IMR-90 (cell line): ENCODE data around the gene BMP7. TPM values are rescaled to one million over a fixed set of nuclear protein-coding genes. Genes with fewer than 3 reads are reported as not detected.

Experiments
- ATAC-seq: fragments of 200-7000 bp; cut with Tn5 transposase; 2 replicates; pipeline ENCODE4 v1.9.1; 2020; ENCODE audit warnings: low read depth, mild to moderate bottlenecking, moderate library complexity
- BruUV-seq: library from RNA; stranded (reverse); fragments of 400-500 nt; replicated peaks from 2 replicates; lab custom pipeline; 2021; lab: Mats Ljungman, UMichigan
- CTCF ChIA-PET: fragments of 300-600 bp; formaldehyde crosslinking; extraction: SDS; loops from one replicate; lab custom pipeline; 2021; ENCODE audit warnings: antibody characterized with exemption; lab: Yijun Ruan, JAX
- POLR2A ChIA-PET: fragments of 300-600 bp; sonication (Branson Sonifier 250); formaldehyde crosslinking; loops from one replicate; lab custom pipeline; 2022; ENCODE audit warnings: antibody characterized with exemption; ENCODE audit not compliant: unreplicated experiment; lab: Charles Lee
- DNase-seq: peaks from one replicate; pipeline ENCODE4 v3.0.0; 2013
- H2AFZ ChIP-seq: replicated peaks from 2 replicates; pipeline ENCODE3; 2013; ENCODE audit warnings: low read length, mild to moderate bottlenecking; ENCODE audit not compliant: poor library complexity
- H2AK5ac ChIP-seq: 2 replicates; pipeline ENCODE4 v1.6.1; 2013; ENCODE audit warnings: low read depth, low read length, inconsistent platforms
- H2AK9ac ChIP-seq: replicated peaks from 2 replicates; pipeline ENCODE3; 2013; ENCODE audit warnings: mild to moderate bottlenecking, low read depth, low read length, moderate library complexity; ENCODE audit not compliant: poor library complexity
- H2BK120ac ChIP-seq: 2 replicates; pipeline ENCODE4 v1.6.1; 2013; ENCODE audit warnings: low read depth, low read length, inconsistent platforms
- H2BK15ac ChIP-seq: 3 replicates; pipeline ENCODE4 v1.6.1; 2013; ENCODE audit warnings: low read depth, low read length, inconsistent platforms
- H2BK20ac ChIP-seq: 2 replicates; pipeline ENCODE4 v1.6.1; 2013; ENCODE audit warnings: low read depth, mild to moderate bottlenecking, inconsistent platforms, low read length, moderate library complexity
- H2BK5ac ChIP-seq: 2 replicates; pipeline ENCODE4 v1.6.1; 2013; ENCODE audit warnings: mild to moderate bottlenecking, low read depth, low read length, inconsistent platforms; ENCODE audit not compliant: poor library complexity, severe bottlenecking
- H3K14ac ChIP-seq: replicated peaks from 2 replicates; pipeline ENCODE4 v1.6.1; 2013; ENCODE audit warnings: low read depth, low read length, inconsistent platforms
- H3K18ac ChIP-seq: 2 replicates; pipeline ENCODE4 v1.6.1; 2013; ENCODE audit warnings: low read depth, low read length, control low read depth
- H3K23ac ChIP-seq: 2 replicates; pipeline ENCODE4 v1.6.1; 2013; ENCODE audit warnings: low read depth, low read length, inconsistent platforms
- H3K27ac ChIP-seq: 2 replicates; pipeline ENCODE4 v1.5.1; 2013; ENCODE audit warnings: mild to moderate bottlenecking, control low read depth, low read length; ENCODE audit not compliant: insufficient read depth
- H3K27me3 ChIP-seq: 2 replicates; pipeline ENCODE4 v1.6.1; 2013; ENCODE audit warnings: low read length; ENCODE audit not compliant: control insufficient read depth, insufficient read depth
- H3K36me3 ChIP-seq: 2 replicates; pipeline ENCODE4 v1.6.1; 2013; ENCODE audit warnings: low read length, mixed read lengths; ENCODE audit not compliant: control insufficient read depth, insufficient read depth
- H3K4ac ChIP-seq: 2 replicates; pipeline ENCODE4 v1.6.1; 2013; ENCODE audit warnings: low read depth, low read length, inconsistent platforms
- H3K4me1 ChIP-seq: 2 replicates; pipeline ENCODE4 v1.6.1; 2013; ENCODE audit warnings: low read length, mixed read lengths; ENCODE audit not compliant: control insufficient read depth, insufficient read depth
- H3K4me2 ChIP-seq: 2 replicates; pipeline ENCODE4 v1.6.1; 2013; ENCODE audit warnings: low read depth, mild to moderate bottlenecking, control low read depth, low read length, moderate library complexity
- H3K4me3 ChIP-seq: 2 replicates; pipeline ENCODE4 v1.5.1; 2013; ENCODE audit warnings: low read depth, mild to moderate bottlenecking, control low read depth, low read length, moderate library complexity; ENCODE audit not compliant: insufficient read depth
- H3K56ac ChIP-seq: 2 replicates; pipeline ENCODE4 v1.6.1; 2013; ENCODE audit warnings: low read length, inconsistent platforms; ENCODE audit not compliant: insufficient read depth; ENCODE audit errors: extremely low read depth
- H3K79me1 ChIP-seq, 2 experiments: 2 replicates each; pipeline ENCODE4 v1.6.1; 2013; ENCODE audit warnings: low read length in 2 of 2, inconsistent platforms in 1 of 2, low read depth in 1 of 2
- H3K9ac ChIP-seq: 2 replicates; pipeline ENCODE4 v1.6.1; 2013; ENCODE audit warnings: low read depth, low read length, control low read depth
- H3K9me1 ChIP-seq: 2 replicates; pipeline ENCODE4 v1.6.1; 2013; ENCODE audit warnings: low read length, inconsistent platforms; ENCODE audit not compliant: insufficient read depth
- H3K9me3 ChIP-seq: 2 replicates; pipeline ENCODE4 v1.6.1; 2013; ENCODE audit warnings: low read length; ENCODE audit not compliant: control insufficient read depth, insufficient read depth
- H4K20me1 ChIP-seq: 2 replicates; pipeline ENCODE4 v1.6.1; 2013; ENCODE audit warnings: low read length, inconsistent platforms; ENCODE audit not compliant: insufficient read depth
- H4K5ac ChIP-seq: 2 replicates; pipeline ENCODE4 v1.6.1; 2013; ENCODE audit warnings: mild to moderate bottlenecking, low read depth, low read length, control low read depth
- H4K8ac ChIP-seq, 2 experiments: 2 replicates each; pipeline ENCODE4 v1.6.1; 2013; ENCODE audit warnings: low read depth in 2 of 2, low read length in 2 of 2, control low read depth in 1 of 2, inconsistent platforms in 1 of 2
- H4K91ac ChIP-seq: 2 replicates; pipeline ENCODE4 v1.6.1; 2013; ENCODE audit warnings: low read depth, low read length, inconsistent platforms; ENCODE audit not compliant: insufficient read depth
- BHLHE40 ChIP-seq: fragments of 150-350 bp; IDR thresholded peaks from 2 replicates; pipeline ENCODE4 v1.6.1; 2016; ENCODE audit warnings: mild to moderate bottlenecking, low read depth, low read length
- CEBPB ChIP-seq: IDR thresholded peaks from 2 replicates; pipeline ENCODE4 v1.6.1; 2012; ENCODE audit warnings: low read depth, low read length, improper control_type of control experiment
- CHD1 ChIP-seq: IDR thresholded peaks from 2 replicates; pipeline ENCODE4 v1.6.1; 2012; ENCODE audit warnings: low read depth, low read length, improper control_type of control experiment
- CTCF ChIP-seq: conservative IDR thresholded peaks from 2 replicates; pipeline ENCODE4 v1.5.1; 2012; ENCODE audit warnings: mild to moderate bottlenecking, low read depth, low read length, improper control_type of control experiment
- ELK1 ChIP-seq: fragments of 150-350 bp; IDR thresholded peaks from 2 replicates; pipeline ENCODE4 v1.6.1; 2016; ENCODE audit warnings: low read depth, mild to moderate bottlenecking, low read length, moderate library complexity, borderline replicate concordance
- FOS ChIP-seq: fragments of 150-350 bp; IDR thresholded peaks from 2 replicates; pipeline ENCODE4 v1.6.1; 2016; ENCODE audit warnings: low read depth, low read length
- MAFK ChIP-seq: IDR thresholded peaks from 2 replicates; pipeline ENCODE4 v1.6.1; 2012; ENCODE audit warnings: low read depth, low read length, improper control_type of control experiment
- MXI1 ChIP-seq: IDR thresholded peaks from 2 replicates; pipeline ENCODE4 v1.6.1; 2012; ENCODE audit warnings: low read depth, mild to moderate bottlenecking, low read length, moderate library complexity, borderline replicate concordance
- NFE2L2 ChIP-seq: fragments of 150-350 bp; IDR thresholded peaks from 2 replicates; pipeline ENCODE4 v1.6.1; 2016; ENCODE audit warnings: low read depth, mild to moderate bottlenecking, low read length
- RAD21 ChIP-seq: IDR thresholded peaks from 2 replicates; pipeline ENCODE4 v1.6.1; 2012; ENCODE audit warnings: low read length, improper control_type of control experiment
- RCOR1 ChIP-seq: IDR thresholded peaks from 2 replicates; pipeline ENCODE4 v1.6.1; 2012; ENCODE audit warnings: mild to moderate bottlenecking, low read length, improper control_type of control experiment; ENCODE audit not compliant: insufficient replicate concordance
- SMC3 ChIP-seq: fragments of 150-350 bp; IDR thresholded peaks from 2 replicates; pipeline ENCODE4 v1.6.1; 2016; ENCODE audit warnings: low read depth, mild to moderate bottlenecking, antibody characterized with exemption, low read length, moderate library complexity
- USF2 ChIP-seq: fragments of 150-350 bp; IDR thresholded peaks from 2 replicates; pipeline ENCODE4 v1.6.1; 2017; ENCODE audit warnings: mild to moderate bottlenecking, antibody characterized with exemption, low read length, low read depth
- WGBS, 2 experiments: methylation state at CpG; one replicate each; pipeline versions ENCODE4 v1.1.5 to v1.1.7; 2013; ENCODE audit warnings: missing lambda C conversion rate in 2 of 2; ENCODE audit not compliant: insufficient read length in 1 of 2; ENCODE audit errors: extremely low coverage in 2 of 2; 5-methylcytosine and 5-hydroxymethylcytosine counted together
- dilution Hi-C: fragments of 300-500 bp; cut with HindIII; formaldehyde crosslinking; loops from one replicate; pipeline ENCODE4 v1.14.3; 2018; ENCODE audit warnings: low sequenced_read_pairs; ENCODE audit not compliant: unreplicated experiment
- in situ Hi-C: fragments of 300-500 bp; cut with MboI; formaldehyde crosslinking; loops from 3 replicates; pipeline ENCODE4 v1.14.3; 2019; ENCODE audit warnings: low sequenced_read_pairs, inconsistent platforms, mixed read lengths
- intact Hi-C: fragments of 100-400 bp; cut with micrococcal nuclease; formaldehyde crosslinking; loops from 2 replicates; pipeline ENCODE4 v1.10.0; 2022
- polyA plus RNA-seq, 3 experiments: library from polyadenylated mRNA; depleted of rRNA; stranded (reverse); fragments of >200 nt; gene quantifications; 2 replicates each; pipeline ENCODE4 v1.2.3, GENCODE V29; 2012; ENCODE audit warnings: low replicate concordance in 1 of 3
- total RNA-seq: library from RNA; depleted of rRNA; stranded (reverse); fragments of >200 nt; gene quantifications from 2 replicates; pipeline ENCODE4 v1.2.3, GENCODE V29; 2012

The BMP7 gene
- total and polyA plus RNA-seq, 2 of the 4 experiments (the other 2 are of a cell fraction), result not detected

GRCh38 chr20:57243480-57244220 is 22.8 kb downstream of the BMP7 start:
- Histone ChIP-seq H3K9me1 (no peaks in the 10 kb centered on the region), H2BK5ac (no peak overlapping the region), H4K91ac (no peak overlapping the region), H3K56ac (no peak overlapping the region), H3K4me3 (no peak overlapping the region), H3K79me1 (no peaks in the 10 kb centered on the region), H2AFZ (no peak overlapping the region), H3K18ac (no peak overlapping the region), H2BK120ac (no peak overlapping the region), H3K27ac (no peak overlapping the region), H2AK5ac (no peak overlapping the region), H2BK15ac (no peak overlapping the region), H2BK20ac (no peak overlapping the region), H3K4me2 (no peak overlapping the region), H3K4me1 (no peaks in the 10 kb centered on the region), H3K23ac (no peak overlapping the region), H3K27me3 (no peaks in the 10 kb centered on the region), H3K9me3 (no peaks in the 10 kb centered on the region), H3K14ac (no peak overlapping the region), H4K8ac (no peak overlapping the region), H4K5ac (no peak overlapping the region), H2AK9ac (no peak overlapping the region), H3K9ac (no peak overlapping the region), H3K4ac (no peak overlapping the region), H4K20me1 (no peaks in the 10 kb centered on the region), H3K36me3 (no peaks in the 10 kb centered on the region)
- DNase-seq, result no peak
- in situ Hi-C loops (no loop called here), intact Hi-C loops (no loop called here), dilution Hi-C loops (no loop called here)
- WGBS, 2 experiments, result no CpG with 5 or more reads among the region's 17 CpGs
- ATAC-seq, result no peak
- POLR2A ChIA-PET, result no interaction called here
- CTCF ChIA-PET, result no interaction called here
- TF ChIP-seq FOS, result no peak
- TF ChIP-seq SMC3, result no peak
- TF ChIP-seq RAD21, result no peak
- TF ChIP-seq BHLHE40, result no peak
- TF ChIP-seq CHD1, result no peak
- TF ChIP-seq USF2, result no peak
- TF ChIP-seq MXI1, result no peak
- no peak for TF ChIP-seq CTCF
- no peak for TF ChIP-seq RCOR1
- TF ChIP-seq CEBPB, result no peak
- no peak for TF ChIP-seq MAFK
- TF ChIP-seq ELK1, result no peak
- no peak for TF ChIP-seq NFE2L2
- BruUV-seq, result no TSS peak
